ENCODE results near the gene PRKN.

Gene PRKN

GRCh38 chr6:161480421-161481155 is 1247.0 kb downstream of the PRKN start:
- no peak for DNase-seq (ENCODE audit: low read depth in 2 of 3, low spot score in 1 of 3)

DNA sequence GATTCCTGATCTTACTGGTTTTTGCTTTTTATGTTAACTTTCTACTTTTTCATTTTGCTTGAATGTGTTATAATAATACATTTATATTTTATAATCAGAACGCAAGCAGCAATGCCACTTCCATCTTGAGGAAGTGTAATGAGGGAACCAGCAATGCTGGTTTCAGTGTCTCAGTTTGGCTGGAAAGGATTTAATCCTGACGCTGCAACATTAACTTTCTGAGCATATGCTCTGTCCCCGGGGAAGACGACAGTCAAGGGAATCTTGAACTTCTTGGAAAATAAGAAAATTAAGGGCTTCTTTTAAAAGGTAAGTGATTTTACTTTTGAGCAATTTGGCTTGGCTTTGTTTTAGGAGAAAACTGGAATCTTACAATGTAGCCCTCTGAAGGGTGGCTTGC is 1248.2 kb downstream of the PRKN start:
- no peak for DNase-seq (ENCODE audit: low read depth in 2 of 3, low spot score in 1 of 3)

DNA sequence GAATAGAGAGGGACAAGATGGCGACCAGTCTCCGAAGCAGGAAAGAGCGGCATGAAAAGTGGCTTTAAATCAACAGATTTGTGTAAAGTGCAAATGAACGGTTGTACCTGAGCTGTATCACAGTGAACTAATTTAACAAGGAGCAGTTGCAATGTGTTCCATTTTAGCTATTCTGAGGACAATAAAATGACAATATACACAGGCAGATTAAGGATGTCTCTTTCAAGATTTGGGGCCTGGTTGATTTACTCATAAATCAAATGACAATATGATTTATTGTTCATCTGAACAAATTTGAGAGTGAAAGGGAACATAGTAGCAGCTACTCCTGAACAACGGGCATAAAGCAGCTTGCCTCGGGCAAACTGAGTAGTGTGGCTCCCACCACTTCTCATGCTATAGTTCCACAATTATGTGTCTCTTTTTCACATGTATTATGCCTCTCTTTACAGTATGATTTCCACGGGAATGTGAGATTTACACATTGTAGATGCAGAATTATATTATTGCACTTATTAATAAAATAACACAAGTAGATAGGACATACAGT is 1249.6 kb downstream of the PRKN start:
- DNase-seq (ENCODE audit: low read depth in 2 of 3, low spot score in 1 of 3): no peak

GRCh38 chr6:161476711-161477110 is 1250.9 kb downstream of the PRKN start:
- no peak for DNase-seq (ENCODE audit: low read depth in 2 of 3, low spot score in 1 of 3)

- DNase-seq (ENCODE audit: low read depth in 2 of 3, low spot score in 1 of 3): no peak
Observed at GRCh38 chr6:161465403-161465802, 1262.2 kb downstream of the PRKN start.

DNA sequence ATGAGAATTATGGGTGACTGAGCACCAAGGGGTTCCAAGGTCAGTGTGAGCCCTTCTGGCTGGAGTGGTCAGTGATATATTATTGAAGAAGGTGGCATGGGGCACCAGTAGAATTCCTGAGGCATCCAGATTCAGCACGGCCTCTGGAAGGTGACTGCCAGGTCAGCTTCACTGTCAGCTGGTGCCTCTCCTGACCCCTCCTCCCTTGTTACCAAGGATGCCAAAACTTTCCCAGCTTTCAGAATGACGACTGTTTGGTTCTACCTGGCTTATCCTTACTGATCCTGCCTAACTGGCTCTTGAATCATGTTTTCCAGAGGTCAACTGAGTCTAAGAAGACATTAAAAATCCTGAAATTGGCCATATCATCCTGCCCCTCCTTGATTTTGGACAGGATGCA is 1264.5 kb downstream of the PRKN start:
- DNase-seq (ENCODE audit: low read depth in 2 of 3, low spot score in 1 of 3): no peak

GRCh38 chr6:161462148-161462547 is 1265.4 kb downstream of the PRKN start:
- DNase-seq (ENCODE audit: low read depth in 2 of 3, low spot score in 1 of 3): no peak

GRCh38 chr6:161459008-161459615 is 1268.5 kb downstream of the PRKN start:
- DNase-seq (ENCODE audit: low read depth in 2 of 3, low spot score in 1 of 3): no peak

DNA sequence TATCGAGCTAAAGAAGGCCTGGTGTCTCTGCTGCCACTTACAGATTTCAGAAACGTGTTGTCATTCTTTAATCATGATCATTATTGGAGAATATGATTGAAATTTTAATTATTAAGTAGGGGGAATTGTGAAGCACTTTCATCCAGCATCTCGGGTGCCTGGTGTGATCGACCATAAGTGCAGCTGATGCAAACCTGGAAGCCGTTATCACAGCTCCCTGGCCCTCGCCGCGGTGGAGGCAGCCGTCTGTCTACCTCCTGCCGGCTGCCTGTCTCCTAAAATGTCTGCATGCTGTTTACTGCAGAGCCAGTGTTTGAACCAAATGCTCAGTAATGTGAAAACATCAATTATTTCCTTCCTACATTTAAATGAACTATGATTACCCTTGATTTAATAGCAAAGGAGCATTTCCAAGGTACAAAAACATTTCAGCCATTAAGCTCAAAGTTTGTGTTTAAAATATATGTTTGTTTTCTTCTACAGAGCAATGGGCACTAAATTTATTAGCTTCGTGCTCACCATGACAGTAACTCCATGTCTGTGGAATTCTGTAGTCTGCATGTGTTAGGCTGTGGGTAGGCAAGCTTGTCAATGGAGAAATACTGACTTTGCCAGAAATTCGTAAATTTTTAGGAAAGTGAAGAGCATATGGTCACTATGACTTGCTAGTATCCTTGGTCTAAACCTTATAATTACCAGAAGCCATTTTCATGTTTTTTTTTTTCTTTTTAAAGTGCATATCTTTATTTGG is 1269.2 kb downstream of the PRKN start:
- DNase-seq (ENCODE audit: low read depth in 2 of 3, low spot score in 1 of 3): no peak

GRCh38 chr6:161455848-161456247 is 1271.7 kb downstream of the PRKN start:
- DNase-seq (ENCODE audit: low read depth in 2 of 3, low spot score in 1 of 3): no peak

DNA sequence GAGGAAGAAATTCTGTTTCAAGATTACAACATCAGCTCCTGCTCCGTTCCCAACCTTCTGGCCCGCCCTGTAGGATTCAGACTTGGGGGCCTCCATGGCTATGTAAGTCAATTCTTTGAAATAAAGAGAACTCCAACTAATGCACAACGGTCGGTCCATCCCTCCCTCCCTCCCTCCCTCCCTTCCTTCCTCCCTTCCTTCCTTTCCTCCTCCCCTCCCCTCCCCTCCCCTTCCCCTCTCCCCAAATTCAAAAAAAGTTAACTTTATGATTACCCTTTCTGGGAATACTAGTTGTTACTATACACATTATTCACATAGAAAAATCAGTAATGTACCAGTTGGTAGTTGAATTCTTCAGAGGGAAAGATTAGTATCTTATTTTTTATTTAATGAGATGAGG is 1274.0 kb downstream of the PRKN start:
- no peak for DNase-seq (ENCODE audit: low read depth in 2 of 3, low spot score in 1 of 3)

GRCh38 chr6:161452241-161452640 is 1275.3 kb downstream of the PRKN start:
- DNase-seq (ENCODE audit: low read depth in 2 of 3, low spot score in 1 of 3): no peak

DNA sequence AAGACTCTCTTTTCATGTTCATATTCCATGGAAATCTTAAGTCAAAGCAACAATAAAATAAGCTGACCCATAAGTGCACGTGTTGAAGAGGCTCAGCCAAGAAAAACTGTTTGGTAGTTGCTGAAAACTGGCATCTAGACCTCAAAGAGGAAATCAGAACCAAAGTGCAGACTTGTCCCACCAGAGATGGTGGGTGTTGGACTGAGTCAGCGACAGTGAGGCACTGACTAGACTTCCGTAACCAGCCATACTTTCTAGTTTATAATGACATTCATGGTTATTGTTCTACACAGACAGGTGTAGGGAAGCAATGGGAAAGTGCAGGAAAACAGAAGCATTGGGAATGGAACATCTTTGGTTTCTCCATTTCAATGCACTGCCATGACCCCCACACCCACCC is 1278.0 kb downstream of the PRKN start:
- DNase-seq (ENCODE audit: low read depth in 2 of 3, low spot score in 1 of 3): no peak

- DNase-seq (ENCODE audit: low read depth in 2 of 3, low spot score in 1 of 3): no peak
Observed at GRCh38 chr6:161446949-161447348, 1280.6 kb downstream of the PRKN start.

DNA sequence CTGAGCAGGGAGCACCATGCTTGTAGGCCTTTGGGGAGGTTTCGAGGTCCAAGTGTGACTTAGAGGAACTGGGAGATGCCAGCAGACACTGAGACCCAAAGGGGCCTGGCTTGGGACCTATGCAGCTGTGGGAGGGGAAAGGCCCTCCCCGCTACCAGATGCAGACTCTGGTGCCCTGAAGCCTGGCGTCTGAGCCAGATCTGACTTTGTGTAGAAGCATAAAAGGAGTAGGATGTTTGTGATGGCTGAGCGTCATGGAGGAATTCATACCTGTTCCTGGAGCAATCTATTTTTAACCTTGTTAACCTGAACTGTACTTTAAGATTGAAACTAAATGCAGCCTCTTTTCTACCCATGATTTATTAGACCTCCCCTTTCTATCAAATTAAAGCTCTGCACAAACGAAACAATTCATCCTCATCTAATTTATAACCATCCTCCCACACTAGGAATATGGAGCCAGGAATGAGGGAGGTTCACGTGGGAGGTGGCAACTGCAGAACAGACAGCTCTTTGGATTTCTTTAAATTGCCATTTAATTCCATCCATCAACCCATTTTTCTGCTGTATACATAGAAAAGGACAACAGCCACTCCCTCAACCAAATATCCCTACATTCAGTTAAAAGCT is 1281.2 kb downstream of the PRKN start:
- no peak for DNase-seq (ENCODE audit: low read depth in 2 of 3, low spot score in 1 of 3)

- no peak for DNase-seq (ENCODE audit: low read depth in 2 of 3, low spot score in 1 of 3)
Observed at GRCh38 chr6:161445021-161445799, 1282.4 kb downstream of the PRKN start.

DNA sequence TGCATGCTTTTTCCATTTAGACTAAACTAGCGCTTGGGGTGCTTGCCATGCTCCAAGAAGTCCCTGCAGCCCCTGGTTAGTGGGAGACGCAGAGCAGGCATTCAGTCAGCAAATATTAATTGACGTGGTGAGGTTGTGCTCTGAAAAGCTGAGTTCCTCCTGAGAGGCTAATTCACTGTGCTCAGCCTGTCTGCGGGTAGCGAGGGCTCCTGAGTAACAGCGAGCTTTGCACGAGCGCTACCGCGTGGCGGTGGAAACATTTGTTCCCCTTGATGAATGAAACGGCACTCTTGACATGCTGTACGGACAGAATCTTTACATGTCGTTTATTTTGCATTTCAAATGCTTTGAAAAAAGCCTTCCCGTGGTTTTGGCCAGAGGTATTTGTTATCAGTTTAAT is 1283.1 kb downstream of the PRKN start:
- peak in 2 of 3 donors; percentile 1 to 5 for DNase-seq (ENCODE audit: low read depth in 2 of 3, low spot score in 1 of 3)

DNA sequence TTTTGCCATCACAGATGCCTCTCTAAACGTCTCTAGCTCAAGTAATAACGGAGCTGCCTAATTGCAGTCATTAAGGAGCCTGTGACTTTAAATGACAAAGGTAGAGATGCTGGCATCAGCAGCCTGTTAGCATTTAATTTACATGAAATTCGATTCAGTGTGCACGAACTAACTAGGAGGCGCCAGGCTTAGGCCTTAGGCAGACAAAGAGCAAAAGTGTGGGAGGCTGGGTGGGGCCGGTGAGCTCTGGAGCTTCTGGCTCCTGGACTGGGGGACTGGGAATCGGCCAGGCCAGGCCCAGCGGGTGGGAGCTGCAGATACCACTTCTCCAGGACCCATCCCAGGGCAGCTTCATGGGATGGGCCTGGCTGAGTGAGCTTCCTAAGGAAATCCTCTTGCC is 1283.7 kb downstream of the PRKN start:
- no peak for DNase-seq (ENCODE audit: low read depth in 2 of 3, low spot score in 1 of 3)

GRCh38 chr6:161442420-161442819 is 1285.1 kb downstream of the PRKN start:
- no peak for DNase-seq (ENCODE audit: low read depth in 2 of 3, low spot score in 1 of 3)

DNA sequence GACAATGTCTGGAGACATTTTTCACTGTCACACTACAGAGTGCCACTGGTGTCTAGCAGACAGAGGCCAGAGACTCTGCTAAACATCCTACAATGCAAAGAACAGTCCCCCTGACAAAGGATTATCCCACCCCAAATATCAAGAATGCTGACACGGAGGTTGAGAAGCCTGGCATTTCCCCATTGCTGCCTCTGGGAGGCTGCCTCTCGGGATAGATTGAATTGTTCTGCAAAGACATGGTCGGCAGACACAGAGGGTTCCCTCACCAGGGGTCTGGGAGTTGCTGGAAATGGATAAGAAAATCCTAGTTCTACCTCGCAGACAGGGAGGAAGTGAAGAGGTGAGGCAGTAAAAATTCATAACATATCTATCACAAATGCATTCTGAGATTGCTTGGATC is 1287.3 kb downstream of the PRKN start:
- no peak for DNase-seq (ENCODE audit: low read depth in 2 of 3, low spot score in 1 of 3)

DNA sequence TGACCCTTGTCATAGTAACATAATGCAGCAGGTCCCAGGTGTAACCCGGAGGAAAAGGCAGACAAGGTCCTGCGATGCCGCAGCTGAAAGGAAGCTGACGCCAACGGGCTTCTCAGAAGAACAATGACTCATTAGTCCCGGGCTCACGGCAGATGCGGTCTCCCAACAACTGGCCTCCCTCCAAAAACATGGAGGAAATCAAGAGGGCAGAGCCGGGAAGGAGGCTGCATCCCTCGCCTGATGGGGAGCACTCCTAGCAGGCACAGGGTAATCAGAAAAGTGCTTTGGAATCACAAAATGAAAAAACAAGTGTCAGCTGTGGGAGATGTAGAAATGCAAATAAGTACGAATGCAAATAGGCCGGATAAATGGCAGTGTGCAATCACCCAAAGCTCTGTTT is 1288.5 kb downstream of the PRKN start:
- DNase-seq (ENCODE audit: low read depth in 2 of 3, low spot score in 1 of 3): no peak
